Measurements from ENCODE around the gene C6.
"Not testable (repeated sequence)": the region's sequence is repeated elsewhere in the genome, so short reads cannot be mapped to it uniquely, and the experiment has no call there.

Gene C6

GRCh38 chr5:41196197-41196596, 17.1 kb downstream of the C6 start:
- DNase-seq, result no peak

GRCh38 chr5:41195228-41195627, 18.1 kb downstream of the C6 start:
- no peak for DNase-seq

GRCh38 chr5:41194339-41194738, 19.0 kb downstream of the C6 start:
- DNase-seq, result no peak

- DNase-seq, result peak; percentile 3
Measured at GRCh38 chr5:41193456-41194205, 19.7 kb downstream of the C6 start.

GRCh38 chr5:41191249-41191648, 22.1 kb downstream of the C6 start:
- DNase-seq, result no peak

- no peak for DNase-seq
Measured at GRCh38 chr5:41186143-41186542, 27.2 kb downstream of the C6 start.

GRCh38 chr5:41183331-41183730, 30.0 kb downstream of the C6 start:
- DNase-seq, result not testable (repeated sequence)

- DNase-seq, result no peak
Measured at GRCh38 chr5:41182666-41183065, 30.7 kb downstream of the C6 start.

GRCh38 chr5:41181691-41182564, 31.4 kb downstream of the C6 start:
- DNase-seq, result no peak

- no peak for DNase-seq
Measured at GRCh38 chr5:41176952-41177351, 36.4 kb downstream of the C6 start.

GRCh38 chr5:41172012-41172411, 41.3 kb downstream of the C6 start:
- DNase-seq, result no peak

GRCh38 chr5:41161271-41161670, 52.1 kb downstream of the C6 start:
- DNase-seq, result no peak

- no peak for DNase-seq
Measured at GRCh38 chr5:41157272-41157894, 55.9 kb downstream of the C6 start.

GRCh38 chr5:41156739-41157138, 56.6 kb downstream of the C6 start:
- DNase-seq, result no peak

GRCh38 chr5:41154491-41154890, 58.8 kb downstream of the C6 start:
- no peak for DNase-seq

- no peak for DNase-seq
Measured at GRCh38 chr5:41151564-41151963, 61.8 kb downstream of the C6 start.

- DNase-seq, result no peak
Measured at GRCh38 chr5:41148448-41148847, 64.9 kb downstream of the C6 start.

- no peak for DNase-seq
Measured at GRCh38 chr5:41145306-41145705, 68.0 kb downstream of the C6 start.

- no peak for DNase-seq
Measured at GRCh38 chr5:41143131-41143901, 70.0 kb downstream of the C6 start.

GRCh38 chr5:41127967-41128690, 85.2 kb downstream of the C6 start:
- DNase-seq, result no peak

- no peak for DNase-seq
Measured at GRCh38 chr5:41122459-41122858, 90.9 kb downstream of the C6 start.

- no peak for DNase-seq
Measured at GRCh38 chr5:41120600-41120999, 92.7 kb downstream of the C6 start.
